SK-N-SH treated with all-trans-retinoic acid at 6 μM for 48 hours (cell line): Measurements from ENCODE around the gene KIF3C.

Experiments
- ARNTL ChIP-seq: fragments of 450-650 bp; formaldehyde crosslinking; IDR thresholded peaks from 2 replicates; pipeline ENCODE4 v1.5.0; 2020; ENCODE audit warnings: low read depth, mild to moderate bottlenecking, moderate library complexity, borderline replicate concordance
- BACH2 ChIP-seq: fragments of 250-450 bp; sonication (Bioruptor Pico); IDR thresholded peaks from 2 replicates; pipeline ENCODE4 v1.9.0; 2021; ENCODE audit warnings: mild to moderate bottlenecking, borderline replicate concordance
- CREB5 ChIP-seq: fragments of 250-450 bp; sonication (Bioruptor Pico); IDR thresholded peaks from 2 replicates; pipeline ENCODE4 v1.5.1; 2020; ENCODE audit warnings: low read depth, mild to moderate bottlenecking, moderate library complexity
- PATZ1 ChIP-seq: fragments of 250-450 bp; sonication (Bioruptor Pico); IDR thresholded peaks from 2 replicates; pipeline ENCODE4 v1.8.0; 2020; ENCODE audit warnings: mild to moderate bottlenecking, moderate library complexity, borderline replicate concordance
- POU6F1 ChIP-seq: fragments of 250-450 bp; sonication (Bioruptor Pico); IDR thresholded peaks from 2 replicates; pipeline ENCODE4 v1.8.0; 2021; ENCODE audit warnings: low read depth, mild to moderate bottlenecking, moderate library complexity, borderline replicate concordance
- RARB ChIP-seq: fragments of 250-450 bp; sonication (Bioruptor Pico); IDR thresholded peaks from 2 replicates; pipeline ENCODE4 v1.8.0; 2021; ENCODE audit warnings: mild to moderate bottlenecking, moderate library complexity
- TOX ChIP-seq: fragments of 250-450 bp; sonication (Bioruptor Pico); IDR thresholded peaks from 2 replicates; pipeline ENCODE4 v1.8.0; 2021; ENCODE audit warnings: mild to moderate bottlenecking, moderate library complexity, borderline replicate concordance
- TSHZ2 ChIP-seq: fragments of 250-450 bp; sonication (Bioruptor Pico); IDR thresholded peaks from 2 replicates; pipeline ENCODE4 v1.5.0; 2020; ENCODE audit warnings: mild to moderate bottlenecking, moderate library complexity
- ZFP30 ChIP-seq: fragments of 450-650 bp; formaldehyde crosslinking; IDR thresholded peaks from 2 replicates; pipeline ENCODE4 v1.5.0; 2022; ENCODE audit warnings: mild to moderate bottlenecking, moderate library complexity
- ZNF70 ChIP-seq: fragments of 450-650 bp; formaldehyde crosslinking; IDR thresholded peaks from 2 replicates; pipeline ENCODE4 v1.5.0; 2020; ENCODE audit warnings: mild to moderate bottlenecking, moderate library complexity

- TF ChIP-seq ARNTL (CRISPR knock-in tag) = no peak
- no peak for TF ChIP-seq RARB (CRISPR knock-in tag)
- no peak for TF ChIP-seq PATZ1 (CRISPR knock-in tag)
- TF ChIP-seq TSHZ2 (CRISPR knock-in tag) = no peak
- no peak for TF ChIP-seq ZFP30 (CRISPR knock-in tag)
- TF ChIP-seq POU6F1 (CRISPR knock-in tag) = no peak
- no peak for TF ChIP-seq CREB5 (CRISPR knock-in tag)
- TF ChIP-seq ZNF70 (CRISPR knock-in tag) = no peak
- no peak for TF ChIP-seq TOX (CRISPR knock-in tag)
- TF ChIP-seq BACH2 (CRISPR knock-in tag) = no peak
Measured at GRCh38 chr2:25960396-25960795, 21.9 kb downstream of the KIF3C start.
